ENCODE results near the gene MICA.

MICA gene

DNA sequence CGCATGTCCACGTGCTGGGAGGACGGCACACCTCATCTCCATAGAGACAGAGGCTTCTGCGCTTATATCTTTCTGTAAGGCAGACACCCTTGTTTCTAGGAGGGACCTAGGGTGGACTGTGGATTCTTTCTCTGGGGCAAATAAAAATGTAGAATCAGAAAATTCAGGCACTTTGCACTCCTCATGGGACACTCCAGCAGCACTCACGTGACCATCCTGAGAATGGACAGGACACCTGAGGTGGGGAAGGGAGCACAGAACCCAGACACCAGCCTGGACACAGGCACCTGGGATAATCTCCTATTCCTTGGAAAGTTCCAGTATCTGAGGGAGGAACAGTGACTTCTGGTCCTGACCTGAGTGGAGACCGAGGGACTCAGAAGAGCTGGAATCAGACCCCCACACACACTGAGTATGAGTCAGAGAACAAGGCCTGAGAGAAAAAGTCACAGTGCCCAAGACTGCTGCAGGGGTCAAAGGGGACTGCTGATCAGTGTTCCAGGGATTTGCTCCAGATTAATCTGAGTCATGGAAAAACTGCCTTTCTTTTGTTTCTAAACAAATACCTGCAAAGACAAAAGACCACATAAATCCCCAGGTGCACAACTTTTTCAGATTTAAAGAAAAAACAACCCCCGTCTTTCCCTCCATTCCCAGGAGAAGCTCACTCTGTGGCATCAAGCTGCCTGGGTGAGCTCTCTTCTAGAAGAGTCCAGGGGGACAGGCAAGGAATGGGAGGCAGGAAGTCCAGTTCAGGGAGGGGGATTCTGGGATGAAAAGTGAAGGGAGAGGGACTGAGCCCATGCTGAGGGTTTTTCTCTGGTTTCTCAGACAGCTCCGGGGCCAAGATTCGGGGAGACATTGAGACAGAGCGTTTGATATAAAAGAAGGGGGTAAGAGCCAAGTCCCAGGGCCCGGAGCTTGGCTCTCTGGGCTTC lies 58.9 kb downstream of the MICA start:
- no peak overlapping the region for H3K27ac ChIP-seq (ENCODE audit: low read depth, low read length)
- TF ChIP-seq, protein P1, sequence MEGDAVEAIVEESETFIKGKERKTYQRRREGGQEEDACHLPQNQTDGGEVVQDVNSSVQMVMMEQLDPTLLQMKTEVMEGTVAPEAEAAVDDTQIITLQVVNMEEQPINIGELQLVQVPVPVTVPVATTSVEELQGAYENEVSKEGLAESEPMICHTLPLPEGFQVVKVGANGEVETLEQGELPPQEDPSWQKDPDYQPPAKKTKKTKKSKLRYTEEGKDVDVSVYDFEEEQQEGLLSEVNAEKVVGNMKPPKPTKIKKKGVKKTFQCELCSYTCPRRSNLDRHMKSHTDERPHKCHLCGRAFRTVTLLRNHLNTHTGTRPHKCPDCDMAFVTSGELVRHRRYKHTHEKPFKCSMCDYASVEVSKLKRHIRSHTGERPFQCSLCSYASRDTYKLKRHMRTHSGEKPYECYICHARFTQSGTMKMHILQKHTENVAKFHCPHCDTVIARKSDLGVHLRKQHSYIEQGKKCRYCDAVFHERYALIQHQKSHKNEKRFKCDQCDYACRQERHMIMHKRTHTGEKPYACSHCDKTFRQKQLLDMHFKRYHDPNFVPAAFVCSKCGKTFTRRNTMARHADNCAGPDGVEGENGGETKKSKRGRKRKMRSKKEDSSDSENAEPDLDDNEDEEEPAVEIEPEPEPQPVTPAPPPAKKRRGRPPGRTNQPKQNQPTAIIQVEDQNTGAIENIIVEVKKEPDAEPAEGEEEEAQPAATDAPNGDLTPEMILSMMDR (IDR thresholded peaks at IDR 0.05; ENCODE audit: insufficient read depth, low read length, poor library complexity, severe bottlenecking): no peak
- no peak for TF ChIP-seq EZH2phosphoT487 (conservative IDR thresholded peaks at IDR 0.05; ENCODE audit: low read length)
- no peaks in the 10 kb centered on the region for H3K9me3 ChIP-seq (ENCODE audit: insufficient read depth, low read length)
- 0 out of 2 replicates have a peak, but pooled peaks cover 3% of the 10 kb centered on the region for H3K27me3 ChIP-seq (ENCODE audit: low read length)
- H3K4me2 ChIP-seq (ENCODE audit: low read depth, low read length, poor library complexity, severe bottlenecking): peak overlapping the region; percentile 48
- H3K9me2 ChIP-seq (replicated peaks; ENCODE audit: insufficient read depth, low read length): no peaks in the 10 kb centered on the region
- H4K20me1 ChIP-seq (ENCODE audit: low read depth, low read length): no peaks in the 10 kb centered on the region
- H3K4me3 ChIP-seq (ENCODE audit: insufficient read depth, low read length, poor library complexity, severe bottlenecking): peak overlapping the region; percentile 33
- H3K9ac ChIP-seq (ENCODE audit: low read length): peak overlapping the region; percentile 16; the same call in 1 of the 2 replicates
- H3K36me3 ChIP-seq (ENCODE audit: low read length): no peaks in the 10 kb centered on the region
- peak overlapping the region; percentile 80 for H2AFZ ChIP-seq (ENCODE audit: low read depth, low read length, severe bottlenecking)
- H3F3A ChIP-seq (ENCODE audit: insufficient read depth): no peaks in the 10 kb centered on the region
- no peaks in the 10 kb centered on the region for H3K79me2 ChIP-seq (ENCODE audit: insufficient read depth, low read length)

DNA sequence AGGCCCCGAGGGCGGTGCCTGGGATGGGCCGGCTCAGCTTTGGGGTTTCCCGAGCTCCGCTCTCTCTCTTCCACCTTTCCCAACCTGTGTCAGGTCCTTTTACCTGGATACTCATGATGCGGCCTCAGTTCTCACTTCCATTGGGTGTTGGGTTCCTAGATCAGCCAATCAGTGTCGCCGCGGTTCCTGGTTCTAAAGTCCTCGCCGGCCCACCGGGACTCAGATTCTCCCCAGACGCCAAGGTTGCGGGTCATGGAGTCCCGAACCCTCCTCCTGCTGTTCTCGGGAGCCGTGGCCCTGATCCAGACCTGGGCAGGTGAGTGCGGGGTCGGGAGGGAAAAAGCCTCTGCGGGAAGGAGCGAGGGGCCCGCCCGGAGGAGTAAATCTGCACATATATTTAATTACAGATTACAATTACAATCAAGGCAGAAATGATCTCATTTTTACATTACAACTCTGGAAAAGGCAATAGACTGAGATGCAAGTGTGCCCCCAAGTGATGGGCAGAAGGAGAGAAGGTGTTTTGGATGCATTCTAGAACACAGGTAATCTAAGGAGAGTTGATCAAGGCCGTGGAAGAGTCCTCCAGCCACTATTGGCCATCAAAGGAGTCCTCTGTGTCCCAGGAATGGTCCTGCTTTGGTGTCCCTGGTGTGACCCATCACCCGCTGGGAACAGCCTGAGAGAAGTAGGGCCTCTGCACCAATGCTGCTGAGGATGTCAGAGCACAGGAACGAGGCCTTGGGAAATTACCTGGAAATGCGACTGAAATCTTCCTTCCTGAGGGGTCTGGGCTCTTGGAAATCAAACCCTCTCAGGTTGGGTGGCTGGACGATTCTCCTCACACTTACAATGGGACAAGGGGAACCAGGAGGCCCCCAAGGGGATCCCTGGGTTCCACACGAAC lies 59.8 kb downstream of the MICA start:
- Histone ChIP-seq H3K27me3 (ENCODE audit: low read length) (no peaks in the 10 kb centered on the region), H4K20me1 (ENCODE audit: low read depth, low read length) (no peaks in the 10 kb centered on the region), H3K9ac (ENCODE audit: low read length) (peak overlapping the region; percentile 16; the same call in 1 of the 2 replicates), H3K79me2 (ENCODE audit: insufficient read depth, low read length) (no peaks in the 10 kb centered on the region), H3F3A (ENCODE audit: insufficient read depth) (no peaks in the 10 kb centered on the region), H3K4me2 (ENCODE audit: low read depth, low read length, poor library complexity, severe bottlenecking) (peak overlapping the region; percentile 48), H3K27ac (ENCODE audit: low read depth, low read length) (no peak overlapping the region), H3K4me3 (ENCODE audit: insufficient read depth, low read length, poor library complexity, severe bottlenecking) (peak overlapping the region; percentile 33), H3K9me3 (ENCODE audit: insufficient read depth, low read length) (no peaks in the 10 kb centered on the region), H3K9me2 (replicated peaks; ENCODE audit: insufficient read depth, low read length) (no peaks in the 10 kb centered on the region), H3K36me3 (ENCODE audit: low read length) (no peaks in the 10 kb centered on the region), H2AFZ (ENCODE audit: low read depth, low read length, severe bottlenecking) (peak overlapping the region; percentile 80)
- TF ChIP-seq, protein P1 (IDR thresholded peaks at IDR 0.05; ENCODE audit: insufficient read depth, low read length, poor library complexity, severe bottlenecking): no peak
- no peak for TF ChIP-seq EZH2phosphoT487 (conservative IDR thresholded peaks at IDR 0.05; ENCODE audit: low read length)

DNA sequence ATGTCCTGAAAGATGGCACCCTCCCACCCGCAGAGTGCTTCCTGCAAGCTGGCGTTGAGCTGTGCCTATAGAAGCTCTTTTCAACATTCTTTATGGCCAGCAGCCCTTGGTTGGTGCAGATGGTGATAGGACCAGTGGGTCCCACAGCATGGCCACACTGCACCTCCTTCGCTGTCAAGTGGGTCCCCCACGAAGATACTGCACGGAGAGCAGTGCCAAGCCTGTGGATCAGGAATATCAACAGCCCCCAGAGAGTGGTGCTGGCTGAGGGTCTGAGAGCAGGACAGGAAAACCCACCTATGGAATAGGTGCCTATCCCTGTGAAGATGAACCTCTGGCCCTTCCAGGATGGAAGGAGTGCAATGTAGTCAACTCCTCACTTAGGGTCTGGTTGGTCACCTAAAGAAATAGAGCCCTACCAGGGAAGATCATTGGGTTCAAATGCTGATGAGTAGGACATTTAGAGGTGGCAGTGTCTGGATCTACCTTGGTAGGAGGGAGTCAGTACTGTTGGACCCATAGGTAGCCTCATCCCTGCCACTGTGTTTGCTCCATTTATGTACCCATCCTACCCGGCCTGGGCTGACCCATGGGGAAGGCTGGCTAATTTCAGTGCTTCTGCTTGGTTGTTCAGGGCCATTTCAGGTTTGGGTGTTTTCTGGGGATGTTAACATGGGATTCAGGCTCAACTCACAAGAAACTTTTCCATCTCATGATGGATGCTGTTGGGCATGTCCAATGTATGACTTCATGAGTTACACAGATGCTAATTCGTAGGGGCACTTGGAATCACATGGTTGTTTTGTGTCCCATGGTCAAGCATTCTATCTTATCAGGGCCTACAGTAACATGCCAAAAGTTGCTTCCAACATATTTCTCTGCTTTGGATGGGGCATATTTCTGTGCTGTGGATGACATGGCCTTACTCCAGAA lies 61.1 kb downstream of the MICA start:
- Histone ChIP-seq H4K20me1 (ENCODE audit: low read depth, low read length) (no peaks in the 10 kb centered on the region), H3K27ac (ENCODE audit: low read depth, low read length) (no peak overlapping the region), H3K4me2 (ENCODE audit: low read depth, low read length, poor library complexity, severe bottlenecking) (no peak overlapping the region), H2AFZ (ENCODE audit: low read depth, low read length, severe bottlenecking) (no peak overlapping the region), H3F3A (ENCODE audit: insufficient read depth) (no peaks in the 10 kb centered on the region), H3K27me3 (ENCODE audit: low read length) (no peaks in the 10 kb centered on the region), H3K9ac (ENCODE audit: low read length) (no peak overlapping the region), H3K36me3 (ENCODE audit: low read length) (no peaks in the 10 kb centered on the region), H3K9me2 (replicated peaks; ENCODE audit: insufficient read depth, low read length) (no peaks in the 10 kb centered on the region), H3K79me2 (ENCODE audit: insufficient read depth, low read length) (no peaks in the 10 kb centered on the region), H3K9me3 (ENCODE audit: insufficient read depth, low read length) (no peaks in the 10 kb centered on the region), H3K4me3 (ENCODE audit: insufficient read depth, low read length, poor library complexity, severe bottlenecking) (no peak overlapping the region)
- TF ChIP-seq EZH2phosphoT487 (conservative IDR thresholded peaks at IDR 0.05; ENCODE audit: low read length): no peak
- TF ChIP-seq, protein P1 (IDR thresholded peaks at IDR 0.05; ENCODE audit: insufficient read depth, low read length, poor library complexity, severe bottlenecking): no peak
